Measurements from ENCODE around the gene TRAPPC14. TPM values are rescaled to one million over a fixed set of nuclear protein-coding genes. Genes with fewer than 3 reads are reported as not detected.
"Not testable (repeated sequence)": the region's sequence is repeated elsewhere in the genome, so short reads cannot be mapped to it uniquely, and the experiment has no call there.

TRAPPC14 gene
- total and polyA plus RNA-seq, 8 donors = 10.7 to 33.3 (median 20.3) TPM

GRCh38 chr7:100195222-100195621, 36.7 kb upstream of the TRAPPC14 start:
- TF ChIP-seq CTCF (IDR thresholded peaks at IDR 0.05) (no peak), EP300 (IDR thresholded peaks at IDR 0.05) (no peak), POLR2AphosphoS5 (IDR thresholded peaks at IDR 0.05) (no peak)
- intact Hi-C loops (cut with DNase I; ENCODE audit: low total_unique reads) = no loop called here
- 72 to 84% (median 79%) methylated on average over 2 of the region's 2 CpGs for WGBS, 5 donors

GRCh38 chr7:100192969-100193368, 34.4 kb upstream of the TRAPPC14 start:
- no peak overlapping the region for H3K4me3 ChIP-seq
- H3K27ac ChIP-seq = no peak overlapping the region
- intact Hi-C loops (cut with DNase I; ENCODE audit: low total_unique reads) = no loop called here
- no peaks in the 10 kb centered on the region for H3K9me3 ChIP-seq
- DNase-seq = no peak
- WGBS, 5 donors = 75 to 95% (median 85%) methylated on average over 3 of the region's 3 CpGs
- H3K27me3 ChIP-seq = peaks cover 0 to 6% (median 0%) of the 10 kb centered on the region in 3 donors
- TF ChIP-seq CTCF (IDR thresholded peaks at IDR 0.05) (no peak), POLR2AphosphoS5 (IDR thresholded peaks at IDR 0.05) (no peak), EP300 (IDR thresholded peaks at IDR 0.05) (no peak), POLR2A (IDR thresholded peaks at IDR 0.05) (no peak)
- H3K36me3 ChIP-seq = no peaks in the 10 kb centered on the region
- H3K4me1 ChIP-seq = no peaks in the 10 kb centered on the region

More at GRCh38 chr7:100195222-100195621, 36.7 kb upstream of the TRAPPC14 start:
- Histone ChIP-seq H3K27me3 (peaks cover 0 to 26% (median 0%) of the 10 kb centered on the region in 3 donors), H3K4me3 (no peak overlapping the region), H3K27ac (no peak overlapping the region), H3K9me3 (no peaks in the 10 kb centered on the region), H3K36me3 (no peaks in the 10 kb centered on the region), H3K4me1 (no peaks in the 10 kb centered on the region)
- DNase-seq = no peak

GRCh38 chr7:100192281-100192862, 33.8 kb upstream of the TRAPPC14 start:
- intact Hi-C loops (cut with DNase I; ENCODE audit: low total_unique reads); H3K4me3 ChIP-seq; H3K36me3 ChIP-seq; H3K9me3 ChIP-seq; H3K27ac ChIP-seq; H3K27me3 ChIP-seq; H3K4me1 ChIP-seq; DNase-seq: not testable (repeated sequence)
- WGBS, 5 donors = 92 to 96% (median 93%) methylated on average over 6 of the region's 6 CpGs

GRCh38 chr7:100191775-100192174, 33.3 kb upstream of the TRAPPC14 start:
- H3K4me1 ChIP-seq = no peaks in the 10 kb centered on the region
- no peak for DNase-seq
- H3K4me3 ChIP-seq = no peak overlapping the region
- TF ChIP-seq POLR2AphosphoS5 (IDR thresholded peaks at IDR 0.05) (no peak), POLR2A (IDR thresholded peaks at IDR 0.05) (no peak), CTCF (IDR thresholded peaks at IDR 0.05) (no peak)
- 46 to 67% (median 51%) methylated on average over 2 of the region's 2 CpGs for WGBS, 5 donors
- no peak overlapping the region for H3K27ac ChIP-seq
- H3K9me3 ChIP-seq = no peaks in the 10 kb centered on the region
- no peaks in the 10 kb centered on the region for H3K27me3 ChIP-seq
- H3K36me3 ChIP-seq = no peaks in the 10 kb centered on the region
- intact Hi-C loops (cut with DNase I; ENCODE audit: low total_unique reads) = no loop called here

GRCh38 chr7:100190048-100190711, 31.7 kb upstream of the TRAPPC14 start:
- no peak for TF ChIP-seq POLR2A (IDR thresholded peaks at IDR 0.05)
- peak in 2 of 7 experiments; percentile 10 to 13 for TF ChIP-seq CTCF (IDR thresholded peaks at IDR 0.05)
- TF ChIP-seq POLR2AphosphoS5 (IDR thresholded peaks at IDR 0.05) = no peak
- no peak overlapping the region for H3K4me3 ChIP-seq
- no peak overlapping the region for H3K27ac ChIP-seq
- peak in 1 of 2 donors; percentile 57 for DNase-seq
- WGBS, 5 donors = 51 to 62% (median 60%) methylated on average over 4 of the region's 4 CpGs
- no peaks in the 10 kb centered on the region for H3K9me3 ChIP-seq
- no peaks in the 10 kb centered on the region for H3K4me1 ChIP-seq
- intact Hi-C loops (cut with DNase I; ENCODE audit: low total_unique reads) = no loop called here
- H3K27me3 ChIP-seq = no peaks in the 10 kb centered on the region
- no peaks in the 10 kb centered on the region for H3K36me3 ChIP-seq

All from stomach (tissue), 9 donors.